Measurements from ENCODE around the gene DHX32. TPM values are rescaled to one million over a fixed set of nuclear protein-coding genes. Genes with fewer than 3 reads are reported as not detected.
"Not testable (repeated sequence)": the region's sequence is repeated elsewhere in the genome, so short reads cannot be mapped to it uniquely, and the experiment has no call there.

DHX32 gene
- total RNA-seq, 1 donor from 2014 or later: 21.9 TPM

DNA sequence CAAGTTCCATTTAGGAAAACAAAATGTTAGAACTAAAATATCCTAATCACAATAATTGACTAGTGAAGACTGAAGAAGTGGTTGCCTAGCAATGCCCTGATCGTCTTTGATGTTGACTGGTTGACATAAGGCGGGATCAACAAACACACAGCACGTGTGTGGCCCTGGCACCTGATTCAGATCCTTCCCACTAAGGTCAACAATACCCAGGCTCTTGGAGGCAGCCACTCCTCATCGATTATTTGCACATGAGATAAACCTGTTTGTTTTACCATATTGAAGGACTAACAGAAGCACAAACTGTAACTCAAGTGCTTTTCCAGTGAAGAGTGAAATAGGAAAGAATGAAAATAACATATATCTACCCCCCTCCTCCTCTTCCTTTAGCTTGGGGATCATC lies 30.9 kb upstream of the DHX32 start:
- Histone ChIP-seq H3K9ac (ENCODE audit: low read depth in 1 of 3, low read length in 3 of 3) (no peak overlapping the region), H3K4me1 (ENCODE audit: control insufficient read depth in 3 of 3, insufficient read depth in 3 of 3, low read length in 3 of 3) (no peaks in the 10 kb centered on the region), H3K36me3 (ENCODE audit: control insufficient read depth in 3 of 3, insufficient read depth in 3 of 3, low read length in 3 of 3) (no peaks in the 10 kb centered on the region), H3K4me3 (ENCODE audit: low read length in 3 of 3) (no peak overlapping the region), H3K9me3 (ENCODE audit: control insufficient read depth in 3 of 3, low read length in 3 of 3) (no peaks in the 10 kb centered on the region), H3K27me3 (ENCODE audit: control insufficient read depth in 3 of 3, insufficient read depth in 3 of 3, low read length in 3 of 3) (no peaks in the 10 kb centered on the region), H3K27ac (ENCODE audit: low read depth, low read length) (no peak overlapping the region)

DNA sequence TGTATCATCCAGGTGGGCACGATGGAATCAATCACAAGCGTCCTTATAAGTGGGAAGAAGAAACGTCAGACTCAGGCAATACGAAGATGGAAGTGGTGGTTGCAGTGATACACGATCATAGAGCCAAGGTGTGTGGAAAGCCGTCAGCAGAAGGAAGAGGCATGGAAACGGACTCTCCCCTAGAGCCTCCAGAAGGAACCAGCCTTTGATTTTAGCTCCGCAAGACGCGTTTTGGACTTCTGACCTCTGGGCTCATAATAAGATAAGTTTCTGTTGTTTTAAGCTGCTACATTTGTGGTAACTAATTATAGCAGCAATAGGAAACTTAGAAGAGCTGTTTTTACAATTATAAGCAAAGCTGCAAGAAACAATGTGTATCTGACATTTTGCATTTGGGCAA lies 30.1 kb upstream of the DHX32 start:
- no peak overlapping the region for H3K4me3 ChIP-seq (ENCODE audit: low read length in 3 of 3)
- H3K9ac ChIP-seq (ENCODE audit: low read depth in 1 of 3, low read length in 3 of 3): no peak overlapping the region
- H3K4me1 ChIP-seq (ENCODE audit: control insufficient read depth in 3 of 3, insufficient read depth in 3 of 3, low read length in 3 of 3): no peaks in the 10 kb centered on the region
- H3K27ac ChIP-seq (ENCODE audit: low read depth, low read length): no peak overlapping the region
- no peaks in the 10 kb centered on the region for H3K27me3 ChIP-seq (ENCODE audit: control insufficient read depth in 3 of 3, insufficient read depth in 3 of 3, low read length in 3 of 3)
- no peaks in the 10 kb centered on the region for H3K36me3 ChIP-seq (ENCODE audit: control insufficient read depth in 3 of 3, insufficient read depth in 3 of 3, low read length in 3 of 3)
- H3K9me3 ChIP-seq (ENCODE audit: control insufficient read depth in 3 of 3, low read length in 3 of 3): no peaks in the 10 kb centered on the region

GRCh38 chr10:125909491-125909890 lies 28.4 kb upstream of the DHX32 start:
- not testable (repeated sequence) for H3K4me3 ChIP-seq (ENCODE audit: low read length in 3 of 3); H3K27ac ChIP-seq (ENCODE audit: low read depth, low read length); H3K27me3 ChIP-seq (ENCODE audit: control insufficient read depth in 3 of 3, insufficient read depth in 3 of 3, low read length in 3 of 3); H3K36me3 ChIP-seq (ENCODE audit: control insufficient read depth in 3 of 3, insufficient read depth in 3 of 3, low read length in 3 of 3); H3K4me1 ChIP-seq (ENCODE audit: control insufficient read depth in 3 of 3, insufficient read depth in 3 of 3, low read length in 3 of 3); H3K9ac ChIP-seq (ENCODE audit: low read depth in 1 of 3, low read length in 3 of 3); H3K9me3 ChIP-seq (ENCODE audit: control insufficient read depth in 3 of 3, low read length in 3 of 3)

GRCh38 chr10:125908813-125909212 lies 27.7 kb upstream of the DHX32 start:
- H3K27ac ChIP-seq (ENCODE audit: low read depth, low read length); H3K4me1 ChIP-seq (ENCODE audit: control insufficient read depth in 3 of 3, insufficient read depth in 3 of 3, low read length in 3 of 3); H3K9ac ChIP-seq (ENCODE audit: low read depth in 1 of 3, low read length in 3 of 3); H3K36me3 ChIP-seq (ENCODE audit: control insufficient read depth in 3 of 3, insufficient read depth in 3 of 3, low read length in 3 of 3); H3K4me3 ChIP-seq (ENCODE audit: low read length in 3 of 3); H3K27me3 ChIP-seq (ENCODE audit: control insufficient read depth in 3 of 3, insufficient read depth in 3 of 3, low read length in 3 of 3); H3K9me3 ChIP-seq (ENCODE audit: control insufficient read depth in 3 of 3, low read length in 3 of 3): not testable (repeated sequence)

GRCh38 chr10:125907598-125907997 lies 26.5 kb upstream of the DHX32 start:
- not testable (repeated sequence) for H3K4me1 ChIP-seq (ENCODE audit: control insufficient read depth in 3 of 3, insufficient read depth in 3 of 3, low read length in 3 of 3); H3K9me3 ChIP-seq (ENCODE audit: control insufficient read depth in 3 of 3, low read length in 3 of 3); H3K9ac ChIP-seq (ENCODE audit: low read depth in 1 of 3, low read length in 3 of 3); H3K4me3 ChIP-seq (ENCODE audit: low read length in 3 of 3); H3K36me3 ChIP-seq (ENCODE audit: control insufficient read depth in 3 of 3, insufficient read depth in 3 of 3, low read length in 3 of 3); H3K27ac ChIP-seq (ENCODE audit: low read depth, low read length); H3K27me3 ChIP-seq (ENCODE audit: control insufficient read depth in 3 of 3, insufficient read depth in 3 of 3, low read length in 3 of 3)

DNA sequence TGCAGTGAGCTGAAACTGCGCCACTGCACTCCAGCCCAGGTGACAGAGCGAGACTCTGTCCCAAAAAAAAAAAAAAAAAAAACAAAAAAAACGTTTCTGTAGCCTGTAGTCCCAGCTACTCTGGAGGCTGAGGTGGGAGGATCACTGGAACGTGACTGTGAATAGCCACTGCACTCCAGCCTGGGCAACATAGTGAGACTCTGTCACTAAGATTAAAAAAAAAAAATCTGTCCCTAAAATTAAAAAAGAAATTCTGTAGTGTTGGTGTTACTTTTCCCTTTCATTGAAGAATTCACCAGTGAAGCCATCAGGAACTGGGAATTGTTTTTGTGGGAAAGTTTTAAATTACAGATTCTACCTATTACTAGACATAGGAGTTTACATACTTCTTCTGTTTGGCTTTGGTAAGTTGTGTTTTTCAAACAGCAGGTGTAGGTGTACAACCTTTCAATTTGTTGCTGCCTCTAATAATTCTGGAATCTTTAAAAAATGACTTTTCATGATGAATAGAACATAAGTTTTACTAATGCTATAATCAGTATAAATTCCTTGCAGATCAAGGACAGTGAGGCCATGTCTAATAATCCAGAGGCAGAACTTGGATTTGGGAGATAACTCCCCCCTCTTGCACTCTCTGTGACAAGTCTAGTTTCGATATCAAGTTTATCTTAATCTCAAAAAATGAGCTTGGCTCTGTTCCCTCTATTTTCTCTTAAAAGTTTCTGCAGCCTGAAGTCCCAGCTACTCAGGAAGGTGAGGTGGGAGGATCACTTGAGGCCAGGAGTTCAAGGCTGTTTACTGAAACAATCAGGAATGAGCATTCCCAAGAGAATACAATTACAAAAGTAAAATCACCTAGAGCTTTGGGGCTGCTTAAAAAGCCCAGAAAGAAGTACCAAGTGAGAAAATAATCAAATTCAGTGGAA lies 24.2 kb upstream of the DHX32 start:
- H3K36me3 ChIP-seq (ENCODE audit: control insufficient read depth in 3 of 3, insufficient read depth in 3 of 3, low read length in 3 of 3); H3K9me3 ChIP-seq (ENCODE audit: control insufficient read depth in 3 of 3, low read length in 3 of 3); H3K27me3 ChIP-seq (ENCODE audit: control insufficient read depth in 3 of 3, insufficient read depth in 3 of 3, low read length in 3 of 3); H3K27ac ChIP-seq (ENCODE audit: low read depth, low read length); H3K9ac ChIP-seq (ENCODE audit: low read depth in 1 of 3, low read length in 3 of 3); H3K4me3 ChIP-seq (ENCODE audit: low read length in 3 of 3); H3K4me1 ChIP-seq (ENCODE audit: control insufficient read depth in 3 of 3, insufficient read depth in 3 of 3, low read length in 3 of 3): not testable (repeated sequence)

GRCh38 chr10:125903135-125903640 lies 22.1 kb upstream of the DHX32 start:
- not testable (repeated sequence) for H3K9ac ChIP-seq (ENCODE audit: low read depth in 1 of 3, low read length in 3 of 3); H3K27ac ChIP-seq (ENCODE audit: low read depth, low read length); H3K9me3 ChIP-seq (ENCODE audit: control insufficient read depth in 3 of 3, low read length in 3 of 3); H3K4me3 ChIP-seq (ENCODE audit: low read length in 3 of 3); H3K27me3 ChIP-seq (ENCODE audit: control insufficient read depth in 3 of 3, insufficient read depth in 3 of 3, low read length in 3 of 3); H3K36me3 ChIP-seq (ENCODE audit: control insufficient read depth in 3 of 3, insufficient read depth in 3 of 3, low read length in 3 of 3); H3K4me1 ChIP-seq (ENCODE audit: control insufficient read depth in 3 of 3, insufficient read depth in 3 of 3, low read length in 3 of 3)

- H3K9me3 ChIP-seq (ENCODE audit: control insufficient read depth in 3 of 3, low read length in 3 of 3); H3K9ac ChIP-seq (ENCODE audit: low read depth in 1 of 3, low read length in 3 of 3); H3K27me3 ChIP-seq (ENCODE audit: control insufficient read depth in 3 of 3, insufficient read depth in 3 of 3, low read length in 3 of 3): not testable (repeated sequence)
These were observed 19.9 kb upstream of the DHX32 start for GRCh38 chr10:125900963-125901362.

DNA sequence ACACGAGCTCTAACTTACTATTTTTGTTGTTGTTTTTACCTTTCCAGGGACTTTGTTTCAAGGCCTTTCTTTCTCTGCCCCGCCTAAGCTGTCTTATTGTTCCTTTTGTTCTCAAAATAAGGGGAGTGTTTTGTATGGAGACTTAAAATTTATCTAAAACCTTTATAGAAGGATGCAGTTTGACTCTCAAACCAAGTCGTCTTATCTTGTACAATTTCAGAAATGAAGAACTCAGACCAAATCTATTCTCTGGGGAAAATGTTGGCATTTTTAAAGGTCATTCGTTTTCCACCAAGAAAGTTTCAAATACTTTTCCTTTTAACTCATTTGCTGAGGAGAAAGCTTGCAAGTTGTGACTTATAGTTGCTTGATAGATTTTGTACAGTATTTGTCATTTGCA lies 16.2 kb upstream of the DHX32 start:
- not testable (repeated sequence) for H3K27me3 ChIP-seq (ENCODE audit: control insufficient read depth in 3 of 3, insufficient read depth in 3 of 3, low read length in 3 of 3); H3K9ac ChIP-seq (ENCODE audit: low read depth in 1 of 3, low read length in 3 of 3); H3K4me1 ChIP-seq (ENCODE audit: control insufficient read depth in 3 of 3, insufficient read depth in 3 of 3, low read length in 3 of 3); H3K4me3 ChIP-seq (ENCODE audit: low read length in 3 of 3); H3K27ac ChIP-seq (ENCODE audit: low read depth, low read length); H3K36me3 ChIP-seq (ENCODE audit: control insufficient read depth in 3 of 3, insufficient read depth in 3 of 3, low read length in 3 of 3); H3K9me3 ChIP-seq (ENCODE audit: control insufficient read depth in 3 of 3, low read length in 3 of 3)

More at GRCh38 chr10:125900963-125901362, 19.9 kb upstream of the DHX32 start:
- H3K36me3 ChIP-seq (ENCODE audit: control insufficient read depth in 3 of 3, insufficient read depth in 3 of 3, low read length in 3 of 3); H3K4me1 ChIP-seq (ENCODE audit: control insufficient read depth in 3 of 3, insufficient read depth in 3 of 3, low read length in 3 of 3); H3K4me3 ChIP-seq (ENCODE audit: low read length in 3 of 3); H3K27ac ChIP-seq (ENCODE audit: low read depth, low read length): not testable (repeated sequence)

GRCh38 chr10:125896088-125896934 lies 15.2 kb upstream of the DHX32 start, which contains the start of gene FANK1:
Gene FANK1, plus strand, starts transcription at chr10:125896564. Its CDS starts 79 bp downstream, at chr10:125896643.
- H3K27me3 ChIP-seq (ENCODE audit: control insufficient read depth in 3 of 3, insufficient read depth in 3 of 3, low read length in 3 of 3): not testable (repeated sequence)

More at GRCh38 chr10:125896088-125896934, 15.2 kb upstream of the DHX32 start, which contains the start of gene FANK1:
- Histone ChIP-seq H3K9ac (ENCODE audit: low read depth in 1 of 3, low read length in 3 of 3) (peak within 1 kb of the TSS; percentile 76 to 85 (median 81)), H3K4me3 (ENCODE audit: low read length in 3 of 3) (peak within 1 kb of the TSS; percentile 73 to 80 (median 76)), H3K27ac (ENCODE audit: low read depth, low read length) (peak within 1 kb of the TSS; percentile 65)
- H3K4me1 ChIP-seq (ENCODE audit: control insufficient read depth in 3 of 3, insufficient read depth in 3 of 3, low read length in 3 of 3); H3K9me3 ChIP-seq (ENCODE audit: control insufficient read depth in 3 of 3, low read length in 3 of 3); H3K36me3 ChIP-seq (ENCODE audit: control insufficient read depth in 3 of 3, insufficient read depth in 3 of 3, low read length in 3 of 3): not testable (repeated sequence)
